Activated CD8-positive, alpha-beta memory T cell treated with anti-CD3 and anti-CD28 coated beads for 48 hours (primary cell): ENCODE results near the gene PREB.

Source experiments
- DNase-seq, 3 experiments: peaks; one replicate each; pipeline ENCODE4 v3.0.0-alpha.2; 2020; ENCODE audit warnings: low read depth in 2 of 3, low spot score in 2 of 3

The PREB gene

GRCh38 chr2:27083410-27084296, 50.8 kb downstream of the PREB start:
- no peak for DNase-seq

DNA sequence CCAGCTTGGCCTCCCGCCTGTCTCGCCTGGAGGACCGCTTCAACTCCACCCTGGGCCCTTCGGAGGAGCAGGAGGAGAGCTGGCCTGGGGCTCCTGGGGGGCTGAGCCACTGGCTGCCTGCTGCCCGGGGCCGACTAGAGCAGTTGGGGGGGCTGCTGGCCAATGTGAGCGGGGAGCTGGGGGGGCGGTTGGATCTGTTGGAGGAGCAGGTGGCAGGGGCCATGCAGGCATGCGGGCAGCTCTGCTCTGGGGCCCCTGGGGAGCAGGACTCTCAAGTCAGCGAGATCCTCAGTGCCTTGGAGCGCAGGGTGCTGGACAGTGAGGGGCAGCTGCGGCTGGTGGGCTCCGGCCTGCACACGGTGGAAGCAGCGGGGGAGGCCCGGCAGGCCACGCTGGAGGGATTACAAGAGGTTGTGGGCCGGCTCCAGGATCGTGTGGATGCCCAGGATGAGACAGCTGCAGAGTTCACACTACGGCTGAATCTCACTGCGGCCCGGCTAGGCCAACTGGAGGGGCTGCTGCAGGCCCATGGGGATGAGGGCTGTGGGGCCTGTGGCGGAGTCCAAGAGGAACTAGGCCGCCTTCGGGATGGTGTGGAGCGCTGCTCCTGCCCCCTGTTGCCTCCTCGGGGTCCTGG, 51.5 kb downstream of the PREB start:
- DNase-seq, result no peak

GRCh38 chr2:27081984-27082772, 52.3 kb downstream of the PREB start:
- DNase-seq, result no peak
